NCI-H524 (cell line): ENCODE measurements around the gene METRN.

Experiments used
- DNase-seq, 2 experiments: peaks; one replicate each; lab custom pipeline; 2025; lab: John Stamatoyannopoulos, UW

Gene METRN

DNA sequence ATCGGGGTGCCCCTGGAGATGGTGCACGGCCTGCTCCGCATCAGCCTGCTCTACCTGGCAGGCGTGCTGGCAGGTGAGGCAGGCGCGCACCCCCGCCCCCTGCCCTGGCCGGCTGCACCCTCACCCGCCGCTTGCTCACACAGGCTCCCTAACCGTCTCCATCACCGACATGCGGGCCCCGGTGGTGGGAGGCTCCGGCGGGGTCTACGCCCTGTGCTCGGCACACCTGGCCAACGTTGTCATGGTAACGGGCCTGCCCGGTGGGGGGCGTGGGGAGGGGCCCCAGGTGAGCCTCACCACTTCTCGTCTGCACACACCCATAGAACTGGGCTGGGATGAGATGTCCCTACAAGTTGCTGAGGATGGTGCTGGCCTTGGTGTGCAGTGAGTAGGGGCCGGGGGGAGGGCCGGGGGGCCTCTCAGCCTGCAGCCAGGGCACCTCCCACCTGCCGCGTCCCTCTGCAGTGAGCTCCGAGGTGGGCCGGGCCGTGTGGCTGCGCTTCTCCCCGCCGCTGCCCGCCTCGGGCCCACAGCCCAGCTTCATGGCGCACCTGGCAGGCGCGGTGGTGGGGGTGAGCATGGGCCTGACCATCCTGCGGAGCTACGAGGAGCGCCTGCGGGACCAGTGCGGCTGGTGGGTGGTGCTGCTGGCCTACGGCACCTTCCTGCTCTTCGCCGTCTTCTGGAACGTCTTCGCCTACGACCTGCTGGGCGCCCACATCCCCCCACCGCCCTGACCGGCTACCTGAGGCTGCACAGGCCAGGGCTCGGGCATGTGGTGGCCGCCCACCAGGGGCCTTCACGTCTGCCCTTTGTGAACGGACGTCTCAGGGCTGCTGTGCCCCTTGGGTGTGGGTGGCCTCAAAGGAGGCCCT lies 37.4 kb upstream of the METRN start:
- no peak for DNase-seq

- DNase-seq = no peak
These were observed 36.6 kb upstream of the METRN start for GRCh38 chr16:678209-678857.

DNA sequence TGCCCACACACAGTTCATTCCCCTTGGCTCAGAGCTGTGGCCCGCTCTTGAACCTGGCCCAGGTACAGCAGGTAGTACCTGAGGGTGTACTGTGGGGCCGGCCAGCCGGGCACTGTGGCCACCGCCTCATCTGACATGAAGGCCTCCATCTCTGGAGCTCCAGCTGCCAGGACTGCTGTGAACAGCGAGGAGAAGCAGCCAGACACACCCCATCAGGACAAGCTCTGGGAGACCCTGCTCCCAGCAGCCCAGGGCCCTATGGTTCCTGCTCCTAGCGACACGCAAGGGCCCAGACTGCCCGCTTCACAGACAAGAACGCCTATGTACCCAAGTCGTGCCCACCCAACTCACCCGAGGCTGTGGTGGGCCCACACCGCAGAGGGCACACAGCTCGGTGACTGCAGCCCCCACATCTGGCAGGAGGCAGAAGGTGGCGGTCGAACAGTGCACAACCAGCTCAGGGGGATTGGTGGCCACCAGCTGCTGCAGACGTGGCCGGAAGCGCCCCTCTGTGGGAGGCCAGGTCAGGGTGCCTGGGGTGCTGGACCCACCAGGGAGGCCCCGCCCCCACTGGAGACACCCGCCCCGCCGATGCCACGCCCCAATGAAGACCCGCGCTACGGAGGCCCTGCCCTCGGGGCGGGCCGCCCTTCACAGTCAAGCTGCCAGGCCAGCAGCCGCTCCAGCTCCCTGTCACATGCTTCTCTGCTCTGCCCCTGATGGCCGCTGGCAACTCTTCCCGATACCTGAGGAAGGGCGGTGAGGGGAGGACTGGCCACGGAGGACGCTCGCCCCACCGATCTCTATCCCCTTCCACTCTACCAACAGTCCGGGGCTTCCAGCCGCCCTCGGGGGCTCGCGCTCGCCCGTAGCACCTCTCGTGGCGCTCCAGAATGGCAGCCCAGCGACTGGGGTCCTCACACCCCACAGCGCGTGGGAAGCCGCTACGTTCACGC lies 35.8 kb upstream of the METRN start:
- peak; percentile 70 to 82 for DNase-seq

DNA sequence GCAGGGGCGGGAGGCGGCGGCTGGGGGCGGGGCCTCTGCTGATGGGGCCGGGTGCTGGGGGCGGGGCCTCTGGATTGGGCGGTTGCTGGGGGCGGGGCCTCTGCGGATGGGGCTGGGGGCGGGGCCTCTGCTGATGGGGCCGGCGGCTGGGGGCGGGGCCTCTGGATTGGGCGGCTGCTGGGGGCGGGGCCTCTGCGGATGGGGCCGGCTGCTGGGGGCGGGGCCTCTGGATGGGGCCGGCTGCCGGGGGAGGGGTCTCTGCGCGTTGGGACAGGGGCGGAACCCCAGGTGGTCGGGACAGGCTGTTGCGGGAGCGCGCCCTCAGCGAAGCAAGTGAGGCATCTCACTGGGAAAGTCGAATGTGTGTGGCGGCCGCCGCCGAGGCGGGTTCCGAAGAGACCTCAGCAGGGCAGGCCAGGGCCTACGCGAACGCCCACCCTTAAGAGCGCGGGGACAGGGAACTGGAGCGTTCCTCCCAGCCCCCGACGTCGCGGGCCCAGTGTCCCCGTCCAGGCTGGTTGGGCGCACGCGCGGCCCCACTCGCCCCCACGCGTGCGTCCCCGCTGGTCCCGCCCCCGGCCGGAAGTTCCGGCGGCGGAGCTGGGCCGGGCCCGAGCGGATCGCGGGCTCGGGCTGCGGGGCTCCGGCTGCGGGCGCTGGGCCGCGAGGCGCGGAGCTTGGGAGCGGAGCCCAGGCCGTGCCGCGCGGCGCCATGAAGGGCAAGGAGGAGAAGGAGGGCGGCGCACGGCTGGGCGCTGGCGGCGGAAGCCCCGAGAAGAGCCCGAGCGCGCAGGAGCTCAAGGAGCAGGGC lies 34.9 kb upstream of the METRN start, which contains the start of gene STUB1:
TSS of gene STUB1 (plus strand) at position 597 of the 811 bp plus-strand sequence. CDS start at position 713, 116 bp downstream.
- DNase-seq = peak; percentile 89 to 93

DNA sequence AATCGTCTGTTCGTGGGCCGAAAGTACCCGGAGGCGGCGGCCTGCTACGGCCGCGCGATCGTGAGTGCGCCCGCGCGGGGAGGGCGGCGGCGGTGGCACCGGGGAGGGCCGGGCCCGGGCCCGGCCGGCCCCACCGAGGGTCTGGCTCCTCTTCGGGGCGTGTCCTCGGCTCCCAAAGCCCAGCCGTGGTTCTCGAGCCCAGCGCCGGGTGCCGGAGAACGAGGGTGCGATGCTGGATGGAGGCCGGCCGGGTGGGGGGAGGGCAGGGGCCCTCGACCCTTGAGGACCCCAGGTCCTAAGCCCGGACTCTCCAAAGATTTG lies 34.3 kb upstream of the METRN start:
- DNase-seq = no peak

DNA sequence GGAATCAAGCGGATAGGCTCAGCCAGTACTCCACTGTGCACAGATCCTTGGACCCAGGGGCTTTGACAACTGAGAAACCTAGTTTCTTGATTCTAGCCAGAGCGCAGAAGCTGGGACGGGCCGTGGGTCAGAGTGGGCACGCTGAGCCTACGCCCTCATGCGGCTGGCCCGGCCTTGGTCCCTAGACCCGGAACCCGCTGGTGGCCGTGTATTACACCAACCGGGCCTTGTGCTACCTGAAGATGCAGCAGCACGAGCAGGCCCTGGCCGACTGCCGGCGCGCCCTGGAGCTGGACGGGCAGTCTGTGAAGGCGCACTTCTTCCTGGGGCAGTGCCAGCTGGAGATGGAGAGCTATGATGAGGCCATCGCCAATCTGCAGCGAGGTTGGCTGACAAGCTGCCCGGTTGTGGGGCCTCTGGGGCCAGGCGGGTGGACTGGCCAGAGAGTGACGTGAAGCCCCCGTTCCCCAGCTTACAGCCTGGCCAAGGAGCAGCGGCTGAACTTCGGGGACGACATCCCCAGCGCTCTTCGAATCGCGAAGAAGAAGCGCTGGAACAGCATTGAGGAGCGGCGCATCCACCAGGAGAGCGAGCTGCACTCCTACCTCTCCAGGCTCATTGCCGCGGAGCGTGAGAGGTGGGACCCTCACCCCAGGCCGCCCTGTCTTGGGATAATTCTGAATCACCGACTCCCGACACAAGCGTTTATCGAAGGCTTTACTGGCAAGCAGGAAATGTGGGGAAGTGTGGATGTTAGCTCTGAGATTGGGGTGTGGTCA lies 33.8 kb upstream of the METRN start:
- DNase-seq = peak; percentile 21 to 48

- no peak for DNase-seq
These were observed 33.0 kb upstream of the METRN start for GRCh38 chr16:681746-682427.

- DNase-seq = no peak
These were observed 32.2 kb upstream of the METRN start for GRCh38 chr16:682493-683395.

DNA sequence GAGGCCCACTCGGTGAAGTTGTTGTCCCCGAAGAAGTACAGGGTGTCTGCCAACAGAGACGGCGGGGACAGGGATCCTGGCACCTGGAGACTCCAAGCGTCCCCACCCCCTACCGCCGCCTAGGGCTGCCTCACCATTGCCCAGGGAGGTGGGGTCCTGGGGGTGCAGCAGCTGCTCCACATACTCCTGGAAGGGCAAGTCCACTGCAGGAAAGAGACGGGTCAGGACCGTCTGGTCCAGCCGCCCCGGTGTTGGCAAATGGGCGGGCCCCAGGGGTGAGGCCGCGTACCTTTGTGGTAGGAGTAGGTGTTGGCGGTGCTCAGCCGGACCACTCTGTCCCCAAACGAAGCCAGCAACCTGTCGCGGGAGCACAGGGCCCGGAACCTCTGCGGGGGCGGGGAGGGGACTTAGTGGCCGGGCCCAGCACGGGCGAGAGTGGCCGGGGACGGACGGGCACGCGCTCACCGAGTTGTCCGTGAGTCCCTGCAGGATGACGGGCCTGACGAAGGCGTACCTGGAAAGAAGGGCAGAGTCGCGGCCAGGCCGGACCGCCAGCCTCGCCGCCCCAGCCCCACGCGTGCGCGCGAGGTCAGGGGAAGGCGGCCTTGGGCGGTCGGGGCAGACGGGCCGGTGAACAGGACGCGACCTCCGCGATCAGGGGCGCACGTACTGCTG lies 31.4 kb upstream of the METRN start:
- no peak for DNase-seq

DNA sequence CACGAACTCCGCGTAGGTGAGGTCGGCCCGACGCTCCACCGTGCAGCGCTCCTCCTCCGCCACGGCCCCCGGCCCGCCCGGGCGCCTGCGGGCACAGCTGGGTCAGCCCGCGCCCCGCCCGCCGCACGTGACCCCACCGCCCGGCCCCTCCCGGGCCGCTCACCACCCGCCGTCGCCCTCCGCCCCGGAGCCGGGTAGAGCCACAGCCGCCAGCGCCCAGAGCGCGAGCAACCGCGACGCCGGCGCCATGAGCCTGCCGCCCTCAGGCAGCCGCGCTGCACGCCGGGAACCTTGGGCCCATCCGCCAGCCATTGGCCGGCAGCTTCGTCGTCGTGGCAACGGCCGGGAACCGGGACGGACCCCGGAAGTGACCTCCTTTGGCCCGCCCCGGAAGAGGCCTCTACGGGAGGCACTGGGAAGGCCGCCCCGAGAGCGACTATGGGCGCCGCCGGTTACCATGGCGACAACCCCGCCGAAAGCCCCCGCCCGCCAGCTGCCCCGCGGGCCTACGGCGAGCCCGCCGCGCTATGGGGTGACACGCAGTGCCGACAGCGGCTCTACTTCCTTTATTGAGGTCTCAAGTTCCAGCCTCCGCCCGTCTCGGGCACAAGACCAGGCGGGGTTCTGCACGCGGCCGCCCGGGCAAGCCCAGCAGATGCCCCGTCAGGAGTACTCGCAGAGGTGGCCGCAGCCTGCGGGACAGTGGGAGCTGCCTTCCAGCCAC lies 30.7 kb upstream of the METRN start, which contains the start of gene JMJD8:
TSS of gene JMJD8 (minus strand) at position 264 of the 724 bp plus-strand sequence. CDS start at position 249, 15 bp downstream.
- peak; percentile 86 to 97 for DNase-seq

- DNase-seq = no peak
These were observed 29.8 kb upstream of the METRN start for GRCh38 chr16:684961-685696.

GRCh38 chr16:685967-686366 lies 29.0 kb upstream of the METRN start:
- peak in 1 of 2 experiments; percentile 60 for DNase-seq

DNA sequence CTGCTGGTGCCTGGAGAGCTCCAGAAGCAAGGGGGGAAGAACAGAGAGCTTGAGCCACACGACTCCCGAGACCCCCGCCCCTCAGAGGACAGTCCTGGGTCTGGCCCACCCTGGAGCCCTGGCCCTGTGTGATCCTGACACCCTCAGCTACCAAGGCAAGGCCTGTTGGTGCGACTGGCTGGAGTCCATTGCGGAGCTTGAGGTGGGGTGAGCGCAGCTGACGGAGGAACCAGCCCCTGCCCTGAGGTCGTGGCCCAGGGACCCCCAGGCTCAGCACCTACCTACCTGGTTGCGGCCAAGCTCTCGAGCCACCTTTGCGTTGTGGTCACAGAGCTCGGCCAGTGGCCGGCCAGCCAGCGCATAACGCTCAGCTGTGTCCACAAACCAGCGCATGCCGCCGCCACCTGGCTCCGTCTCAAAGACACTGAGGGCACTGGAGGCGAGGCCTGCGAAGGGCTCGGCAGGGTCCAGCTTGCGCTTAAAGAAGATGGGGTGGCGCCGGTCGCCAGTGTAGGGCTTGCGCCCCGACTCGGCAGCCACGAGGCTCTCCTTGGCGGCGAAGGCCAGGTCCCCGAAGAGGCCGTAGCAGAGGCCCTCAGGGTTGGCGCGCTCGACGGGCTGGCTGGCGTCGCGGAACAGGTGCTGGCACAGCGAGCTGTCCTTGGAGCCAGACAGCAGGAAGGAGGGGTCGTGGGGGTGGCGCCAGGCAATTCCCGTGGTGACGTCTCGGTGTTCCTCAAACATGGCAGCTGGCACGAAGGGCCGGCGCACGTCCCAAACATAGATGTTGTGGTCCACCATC lies 28.3 kb upstream of the METRN start:
- no peak for DNase-seq

- DNase-seq = no peak
These were observed 27.4 kb upstream of the METRN start for GRCh38 chr16:687499-687898.

DNA sequence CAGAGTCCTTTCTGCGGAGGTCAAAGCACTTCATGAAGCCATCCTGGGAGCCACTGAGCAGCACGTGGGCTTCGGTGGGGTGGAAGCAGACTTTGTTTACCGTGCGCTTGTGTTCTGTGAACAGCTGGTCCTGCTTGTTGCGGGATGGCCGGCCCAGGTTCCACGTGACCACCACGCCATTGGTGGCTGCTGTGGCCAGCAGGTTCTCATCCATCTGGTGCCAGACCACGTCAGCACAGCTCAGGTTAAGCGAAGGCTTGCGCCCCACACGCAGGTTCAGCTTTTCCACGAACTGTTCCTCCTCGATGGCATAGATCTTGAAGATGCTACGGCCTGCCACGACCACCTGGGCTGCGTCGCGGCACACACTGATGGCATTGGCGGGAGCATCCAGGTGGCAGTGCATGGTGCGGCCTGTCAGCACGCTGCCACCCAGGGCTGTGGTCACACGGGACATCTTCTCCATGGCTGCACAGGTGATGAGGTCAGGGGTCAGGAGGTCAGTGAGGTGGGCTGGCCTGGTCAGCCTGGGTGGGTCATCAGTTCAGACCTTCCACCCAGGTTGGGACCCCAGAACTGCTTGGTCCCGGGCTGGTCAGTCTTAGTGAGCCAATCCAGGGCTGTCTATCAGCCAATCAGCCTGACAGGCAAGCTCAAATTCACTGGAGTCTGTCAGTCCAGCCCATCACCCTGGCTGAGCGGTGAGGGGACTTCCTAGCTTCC lies 25.6 kb upstream of the METRN start:
- DNase-seq = no peak
